Sigmoid colon (tissue), 4 donors: ENCODE measurements around the gene UBXN10.

ENCODE experiments used
- CTCF ChIP-seq, 4 experiments: fragments of 450-650 bp in 3 of 4; fragments of 200-600 bp in 1 of 4; IDR thresholded peaks; one replicate each; pipeline ENCODE4 v1.5.1; 2016 to 2019; ENCODE audit warnings: antibody characterized with exemption in 4 of 4, mild to moderate bottlenecking in 3 of 4, moderate library complexity in 2 of 4
- POLR2A ChIP-seq, 2 donors: fragments of 450-650 bp; IDR thresholded peaks; one replicate each; pipeline ENCODE4 v1.6.1; 2016; ENCODE audit warnings: antibody characterized with exemption in 2 of 2, mild to moderate bottlenecking in 2 of 2, moderate library complexity in 2 of 2
- POLR2AphosphoS5 ChIP-seq, 4 donors: sonication (generic); formaldehyde crosslinking; IDR thresholded peaks; one replicate each; pipeline ENCODE4 v1.6.1; 2017; ENCODE audit warnings: antibody characterized with exemption in 4 of 4

- TF ChIP-seq CTCF (IDR thresholded peaks at IDR 0.05): no peak
- no peak for TF ChIP-seq POLR2AphosphoS5 (IDR thresholded peaks at IDR 0.05)
- TF ChIP-seq POLR2A (IDR thresholded peaks at IDR 0.05): no peak
These were observed 16.0 kb upstream of the UBXN10 start for GRCh38 chr1:20169932-20170331.
